SH-SY5Y (cell line): ENCODE measurements around the gene NPPC.

Experiments used
- GATA2 ChIP-seq: IDR thresholded peaks from 2 replicates; pipeline ENCODE4 v1.6.1; 2011; ENCODE audit warnings: mild to moderate bottlenecking, low read depth, low read length
- GATA3 ChIP-seq: IDR thresholded peaks from 2 replicates; pipeline ENCODE4 v1.6.1; 2011; ENCODE audit warnings: low read depth, mild to moderate bottlenecking, low read length, moderate library complexity

NPPC gene

DNA sequence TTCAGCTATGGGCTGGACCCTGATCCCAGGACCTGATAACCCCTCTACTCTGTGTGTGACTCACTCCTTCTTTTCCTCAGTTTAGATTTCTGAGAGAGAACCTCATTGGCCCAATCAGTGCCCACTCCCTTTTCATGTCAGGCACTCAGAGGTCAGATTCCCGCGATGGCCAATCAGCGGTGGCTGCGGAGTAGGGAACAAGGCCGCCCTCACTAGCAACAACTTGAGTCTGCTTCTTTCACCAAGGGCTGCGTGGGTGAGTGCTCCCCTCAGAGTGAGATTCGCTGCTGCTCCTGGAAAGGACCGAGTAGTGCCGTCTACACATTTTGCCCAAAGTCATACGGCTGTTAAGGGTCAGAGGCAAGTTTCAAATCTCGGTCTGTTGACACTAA lies 34.7 kb downstream of the NPPC start:
- TF ChIP-seq GATA3 (no peak), GATA2 (no peak)

DNA sequence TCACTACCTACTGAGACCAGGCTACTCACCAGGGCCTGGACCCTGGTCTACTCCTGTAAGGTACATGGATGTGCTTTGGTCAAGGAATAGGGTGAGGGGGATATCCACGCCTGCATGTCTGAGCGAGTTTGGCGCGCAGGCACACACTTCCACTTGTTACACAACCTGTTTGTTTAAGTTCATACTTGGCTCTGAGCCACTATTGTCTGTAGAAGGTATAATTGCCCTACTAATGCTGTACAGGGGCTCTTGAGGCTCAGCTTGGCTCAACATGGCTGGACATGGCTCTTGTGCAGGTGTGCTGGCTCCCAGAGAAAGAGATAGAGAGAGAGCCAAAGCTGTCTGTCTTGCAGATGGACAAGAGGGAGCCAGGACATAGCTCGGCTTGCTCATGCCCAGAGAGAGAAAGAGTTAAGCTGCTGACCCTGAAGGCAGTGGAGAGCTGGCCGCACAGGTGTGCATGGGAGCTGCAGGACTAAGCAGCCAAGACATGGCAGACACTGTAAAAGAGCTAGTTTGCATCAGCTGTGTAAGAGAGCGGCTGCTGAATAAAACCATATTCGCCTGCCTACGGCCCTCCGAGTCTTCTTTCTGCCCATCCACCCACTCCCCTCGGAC lies 35.2 kb downstream of the NPPC start:
- TF ChIP-seq GATA3 (no peak), GATA2 (no peak)

DNA sequence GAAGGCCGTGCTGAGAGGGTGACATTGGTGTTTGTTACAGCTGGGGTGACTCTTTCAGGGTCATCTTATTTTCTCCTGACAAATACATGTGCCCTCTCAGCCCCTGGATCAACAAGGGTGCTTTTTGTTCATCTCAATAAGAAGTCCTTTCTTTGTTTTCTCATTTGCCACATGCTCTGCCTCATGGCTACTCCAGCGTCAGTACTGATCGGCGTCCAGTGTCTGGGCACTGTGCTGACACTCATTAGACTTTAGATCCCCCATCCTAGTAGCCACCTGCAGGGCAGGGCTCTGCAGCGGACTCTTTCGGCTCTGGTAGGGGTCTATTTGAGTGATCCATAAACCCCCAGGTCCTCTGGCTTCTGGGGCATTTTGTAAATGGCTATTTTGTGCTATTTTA lies 38.4 kb downstream of the NPPC start:
- TF ChIP-seq GATA3 (no peak), GATA2 (no peak)

DNA sequence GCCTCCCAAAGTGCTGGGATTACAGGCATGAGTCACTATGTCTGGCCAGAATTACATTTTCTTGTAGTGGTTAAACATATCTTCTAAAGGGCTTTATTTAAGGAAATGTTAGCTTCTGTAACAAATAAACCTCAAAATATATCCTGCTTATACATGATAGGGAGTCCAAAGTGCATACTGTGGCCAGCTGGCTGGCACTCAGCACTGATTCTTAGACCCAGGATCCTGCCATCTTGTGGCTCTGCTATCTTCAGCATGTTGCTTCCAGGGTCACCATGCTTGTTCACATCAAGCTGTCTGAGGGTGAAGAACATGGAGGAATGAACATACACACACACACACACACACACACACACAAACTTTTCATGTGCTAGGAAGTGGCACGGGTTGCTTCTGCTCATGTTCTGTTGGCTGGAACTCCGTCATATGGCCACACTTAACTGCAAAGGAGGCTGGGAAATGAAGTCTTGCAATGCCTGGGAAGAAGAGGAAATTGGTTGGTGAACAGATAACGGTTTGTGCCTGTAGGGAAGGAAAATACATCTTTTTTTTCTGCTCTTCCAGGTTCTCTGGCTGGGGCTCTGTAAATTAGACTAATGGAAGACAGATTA lies 40.0 kb downstream of the NPPC start:
- TF ChIP-seq GATA3: no peak
- no peak for TF ChIP-seq GATA2

DNA sequence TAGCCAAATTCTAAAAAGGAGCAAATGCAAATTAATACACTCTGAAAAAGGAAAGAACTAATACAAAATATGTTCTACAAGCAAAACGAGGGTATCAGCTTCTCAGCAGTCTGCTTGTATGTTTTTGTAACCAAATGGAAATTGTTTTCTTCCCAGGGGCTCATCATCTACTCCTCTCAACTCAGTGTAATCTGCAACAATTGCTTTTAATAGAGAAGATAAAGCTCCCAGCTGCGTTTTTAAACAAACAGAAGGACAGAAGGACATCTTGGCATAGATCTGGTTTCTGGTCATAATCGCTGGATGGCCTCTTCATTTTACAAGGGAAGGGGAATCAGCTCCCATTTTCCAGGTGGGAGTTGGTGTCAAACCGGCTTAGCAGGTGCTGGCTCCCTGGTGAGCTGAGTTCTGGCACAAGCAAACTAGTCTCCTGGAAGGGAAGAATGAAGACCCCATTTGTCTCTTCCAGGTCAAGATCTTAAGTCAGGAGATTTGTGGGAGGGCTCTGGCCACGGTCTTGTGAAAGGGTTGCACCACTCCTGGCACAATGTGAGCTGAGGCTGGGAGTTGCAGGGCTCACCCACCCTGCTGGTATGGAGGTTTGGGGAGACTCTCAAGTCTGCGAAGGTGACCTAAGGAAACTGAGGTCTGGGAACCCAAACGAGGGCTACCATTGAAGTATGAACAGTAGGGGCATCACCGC lies 41.6 kb downstream of the NPPC start:
- no peak for TF ChIP-seq GATA2
- TF ChIP-seq GATA3: no peak

DNA sequence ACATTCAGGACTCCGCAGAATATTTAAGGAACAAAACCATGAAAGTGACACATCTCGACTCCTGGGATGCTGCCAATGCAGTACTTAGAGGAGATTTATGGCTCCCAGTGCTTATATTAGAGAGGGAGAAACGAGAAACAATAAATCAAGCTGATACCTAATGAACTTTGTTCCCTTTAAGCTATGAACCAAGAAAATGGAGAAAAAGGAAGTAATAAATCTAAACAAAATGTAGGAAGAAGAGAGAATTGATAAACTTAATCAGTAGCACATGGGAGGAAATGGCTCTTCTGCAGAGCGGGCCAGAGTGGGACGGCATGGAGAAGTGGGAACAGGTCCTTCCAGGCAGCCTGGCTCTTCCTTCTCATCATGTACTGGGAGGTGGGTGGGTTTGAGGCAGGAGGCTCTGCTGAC lies 42.7 kb downstream of the NPPC start:
- TF ChIP-seq GATA3 (no peak), GATA2 (no peak)

DNA sequence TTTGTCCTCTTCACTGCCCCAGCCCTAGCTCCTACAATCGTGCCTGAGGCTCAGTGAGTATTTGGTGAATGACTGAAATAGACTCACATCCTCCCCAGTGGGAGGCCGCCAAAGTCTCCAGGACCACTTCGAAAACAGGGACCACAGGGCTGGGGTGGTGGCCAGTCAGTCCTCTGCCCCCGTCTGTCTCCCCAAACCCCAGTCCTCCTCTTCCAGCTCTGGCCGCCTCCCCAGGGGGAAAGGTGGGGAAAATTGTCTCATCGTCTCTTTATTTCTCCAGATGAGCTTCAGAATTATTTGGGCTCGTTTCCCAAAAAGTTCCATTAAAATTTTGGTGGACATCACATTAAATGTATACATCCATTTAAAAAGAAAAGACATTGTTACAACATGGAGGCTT lies 43.5 kb downstream of the NPPC start:
- TF ChIP-seq GATA3 (no peak), GATA2 (no peak)

DNA sequence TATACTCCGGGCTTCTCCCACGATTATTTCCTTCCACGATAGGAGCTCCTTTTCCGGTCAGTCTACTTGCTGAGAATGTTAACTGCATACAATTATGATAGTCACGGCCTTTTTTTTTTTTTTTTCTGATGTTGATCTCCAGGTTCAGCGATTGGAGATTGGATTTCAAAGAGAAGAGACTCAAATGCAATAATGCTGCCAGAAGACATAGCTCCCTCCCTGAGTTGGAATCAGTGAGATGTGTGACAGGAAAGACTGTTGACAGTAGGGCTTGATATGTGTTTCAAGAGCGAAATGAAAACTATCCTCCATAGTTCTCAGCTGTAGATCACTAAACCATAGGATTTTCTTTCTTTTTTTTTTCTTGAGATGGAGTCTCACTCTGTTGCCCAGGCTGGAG lies 47.0 kb downstream of the NPPC start:
- TF ChIP-seq GATA2: no peak
- no peak for TF ChIP-seq GATA3

DNA sequence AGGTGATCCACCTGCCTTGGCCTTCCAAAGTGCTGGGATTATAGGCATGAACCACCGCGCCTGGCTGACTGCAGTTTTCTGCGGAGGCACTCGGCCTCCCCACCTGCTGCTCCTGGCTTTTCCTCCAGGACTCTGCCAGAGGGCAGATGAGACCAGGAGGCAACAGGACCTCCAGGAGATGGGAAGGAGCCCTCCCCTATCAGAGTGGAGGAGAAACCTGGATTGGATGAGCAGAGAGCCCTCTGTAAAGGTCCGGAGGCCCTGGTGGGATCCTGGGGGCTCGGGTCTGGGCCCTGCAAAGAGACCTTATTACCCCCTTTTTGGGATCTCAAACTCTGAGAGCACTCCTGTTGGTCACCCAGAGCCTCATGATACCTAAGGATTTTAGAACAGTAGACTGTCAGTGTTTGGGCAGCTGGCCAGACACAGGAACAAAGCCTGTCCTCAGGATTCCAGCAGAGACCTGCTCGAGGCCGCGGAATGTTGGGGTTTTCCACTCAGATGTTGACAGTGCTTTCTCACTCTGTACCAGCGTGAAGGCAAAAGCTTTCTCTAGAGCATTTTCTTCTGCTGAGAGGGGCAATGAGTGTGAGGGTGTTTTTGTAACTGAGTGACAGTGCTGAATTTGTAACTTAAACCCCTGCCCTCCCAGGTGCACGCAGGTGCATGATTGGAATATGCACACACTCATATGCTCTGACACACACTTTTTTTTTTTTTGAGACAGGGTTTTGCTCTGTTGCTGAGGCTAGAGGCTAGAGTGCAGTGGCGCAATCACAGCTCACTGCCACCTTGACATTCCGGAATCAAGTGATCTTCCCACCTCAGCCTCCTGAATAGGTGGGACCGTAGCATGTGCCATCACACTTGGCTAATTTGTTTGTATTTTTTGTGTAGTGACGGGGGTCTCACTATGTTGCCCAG lies 48.4 kb downstream of the NPPC start:
- TF ChIP-seq GATA2 (no peak), GATA3 (no peak)

DNA sequence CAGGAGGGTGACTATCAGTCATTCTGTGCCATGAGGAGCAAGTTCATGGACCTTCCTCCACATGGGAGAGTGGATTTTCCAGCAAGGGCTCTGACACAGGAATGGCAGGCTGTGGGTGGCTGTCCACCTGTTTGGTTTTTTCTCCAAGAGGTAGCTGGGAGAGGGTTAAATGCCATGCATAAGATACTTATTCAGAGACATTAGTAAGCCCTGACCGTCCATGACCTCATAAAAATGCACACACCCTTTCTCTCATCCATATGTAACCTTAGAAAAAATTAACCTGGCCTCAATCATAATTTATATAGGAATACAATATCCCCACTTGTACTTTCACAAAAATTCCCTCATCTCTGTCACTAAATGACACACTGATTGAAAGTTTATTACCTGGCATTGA lies 51.3 kb downstream of the NPPC start:
- TF ChIP-seq GATA2: no peak
- TF ChIP-seq GATA3: no peak
